DND-41 (cell line): ENCODE measurements around the gene REPS1.

Experiments
- CTCF ChIP-seq: IDR thresholded peaks from 2 replicates; pipeline ENCODE4 v1.5.1; 2012; ENCODE audit warnings: borderline replicate concordance, low read length, moderate library complexity, mild to moderate bottlenecking; ENCODE audit not compliant: poor library complexity, severe bottlenecking; ENCODE audit errors: extremely low read depth
- EZH2 ChIP-seq: IDR thresholded peaks from 3 replicates; pipeline ENCODE4 v1.6.1; 2012; ENCODE audit warnings: borderline replicate concordance, low read depth, mild to moderate bottlenecking, moderate library complexity, low read length, inconsistent platforms; ENCODE audit not compliant: severe bottlenecking

- TF ChIP-seq CTCF (no peak), EZH2 (no peak)
Observed at GRCh38 chr6:139019722-139020121, 31.7 kb upstream of the REPS1 start.
